Measurements from ENCODE around the gene PRPSAP2. TPM values are rescaled to one million over a fixed set of nuclear protein-coding genes. Genes with fewer than 3 reads are reported as not detected.

PRPSAP2 gene
- polyA plus RNA-seq, 1 donor from 2014 or later, result 358 TPM

DNA sequence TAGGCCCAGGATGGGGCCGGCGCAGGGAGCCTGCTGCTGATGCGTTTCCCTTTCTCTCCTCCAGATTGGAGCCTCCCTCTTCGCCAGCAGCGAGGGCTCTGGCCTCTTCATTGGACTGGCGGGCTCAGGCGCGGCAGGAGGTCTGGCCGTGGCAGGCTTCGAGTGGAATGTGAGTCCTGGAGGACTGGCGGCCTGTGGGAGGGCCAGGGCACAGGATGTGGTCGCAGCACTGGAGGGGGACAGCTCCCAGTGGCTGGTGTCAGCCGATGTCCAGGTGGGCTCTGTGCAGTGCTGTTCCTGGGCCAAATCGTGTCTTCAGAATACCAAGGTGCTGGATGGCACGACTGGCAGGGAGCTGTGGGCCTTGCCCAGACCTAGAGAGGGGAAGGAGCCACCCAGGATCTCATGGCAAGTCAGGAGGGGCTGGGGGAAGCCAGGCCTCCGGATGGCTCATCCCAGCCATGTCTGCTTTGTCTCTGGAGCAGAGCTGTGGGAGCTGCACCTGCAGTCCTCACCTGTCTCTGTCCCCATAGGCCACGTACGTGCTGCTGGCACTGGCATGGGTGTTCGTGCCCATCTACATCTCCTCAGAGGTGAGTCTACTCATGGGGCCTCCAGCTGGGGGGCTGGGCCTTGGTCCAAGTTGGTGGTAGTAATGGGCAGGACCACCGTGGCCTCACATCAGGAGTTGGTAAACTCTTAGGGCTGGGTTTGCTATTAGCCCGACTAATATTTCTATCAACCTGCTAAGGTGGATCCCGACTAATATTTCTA, 101.3 kb downstream of the PRPSAP2 start:
- no peaks in the 10 kb centered on the region for H3F3A ChIP-seq (ENCODE audit: insufficient read depth, low read length, poor library complexity, severe bottlenecking)
- no peaks in the 10 kb centered on the region for H3K27me3 ChIP-seq (ENCODE audit: insufficient read depth, low read depth, low read length)
- H4K20me1 ChIP-seq (ENCODE audit: insufficient read depth), result no peaks in the 10 kb centered on the region
- H3K36me3 ChIP-seq (ENCODE audit: insufficient read depth, low read length), result no peaks in the 10 kb centered on the region
- no peaks in the 10 kb centered on the region for H3K9me3 ChIP-seq (ENCODE audit: low read length)
- no peaks in the 10 kb centered on the region for H3K9me2 ChIP-seq (ENCODE audit: insufficient read depth, low read length)
- no peak overlapping the region for H3K4me2 ChIP-seq (ENCODE audit: low read length)
- no peak overlapping the region for H2AFZ ChIP-seq (ENCODE audit: low read depth, low read length)
- no peak overlapping the region for H3K4me3 ChIP-seq (ENCODE audit: low read length)
- TF ChIP-seq SMC3 (conservative IDR thresholded peaks at IDR 0.05; ENCODE audit: poor library complexity) (no peak), EP300 (conservative IDR thresholded peaks at IDR 0.05; ENCODE audit: poor library complexity, severe bottlenecking) (no peak), REST (IDR thresholded peaks at IDR 0.05; ENCODE audit: borderline replicate concordance) (no peak), EZH2 (IDR thresholded peaks at IDR 0.05; ENCODE audit: borderline replicate concordance, insufficient read depth, low read length, poor library complexity, severe bottlenecking) (no peak), RAD21 (conservative IDR thresholded peaks at IDR 0.05) (no peak), TAF1 (IDR thresholded peaks at IDR 0.05; ENCODE audit: low read depth) (no peak), MXI1 (conservative IDR thresholded peaks at IDR 0.05; ENCODE audit: poor library complexity, severe bottlenecking) (no peak), POLR2AphosphoS5 (IDR thresholded peaks at IDR 0.05) (no peak)
- TF ChIP-seq, protein P1, sequence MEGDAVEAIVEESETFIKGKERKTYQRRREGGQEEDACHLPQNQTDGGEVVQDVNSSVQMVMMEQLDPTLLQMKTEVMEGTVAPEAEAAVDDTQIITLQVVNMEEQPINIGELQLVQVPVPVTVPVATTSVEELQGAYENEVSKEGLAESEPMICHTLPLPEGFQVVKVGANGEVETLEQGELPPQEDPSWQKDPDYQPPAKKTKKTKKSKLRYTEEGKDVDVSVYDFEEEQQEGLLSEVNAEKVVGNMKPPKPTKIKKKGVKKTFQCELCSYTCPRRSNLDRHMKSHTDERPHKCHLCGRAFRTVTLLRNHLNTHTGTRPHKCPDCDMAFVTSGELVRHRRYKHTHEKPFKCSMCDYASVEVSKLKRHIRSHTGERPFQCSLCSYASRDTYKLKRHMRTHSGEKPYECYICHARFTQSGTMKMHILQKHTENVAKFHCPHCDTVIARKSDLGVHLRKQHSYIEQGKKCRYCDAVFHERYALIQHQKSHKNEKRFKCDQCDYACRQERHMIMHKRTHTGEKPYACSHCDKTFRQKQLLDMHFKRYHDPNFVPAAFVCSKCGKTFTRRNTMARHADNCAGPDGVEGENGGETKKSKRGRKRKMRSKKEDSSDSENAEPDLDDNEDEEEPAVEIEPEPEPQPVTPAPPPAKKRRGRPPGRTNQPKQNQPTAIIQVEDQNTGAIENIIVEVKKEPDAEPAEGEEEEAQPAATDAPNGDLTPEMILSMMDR (IDR thresholded peaks at IDR 0.05; ENCODE audit: poor library complexity, severe bottlenecking), result no peak
- H3K27ac ChIP-seq (ENCODE audit: low read length), result no peak overlapping the region
- H3K9ac ChIP-seq (ENCODE audit: low read length), result no peak overlapping the region
- H3K79me2 ChIP-seq (replicated peaks; ENCODE audit: insufficient read depth, low read length), result no peaks in the 10 kb centered on the region

DNA sequence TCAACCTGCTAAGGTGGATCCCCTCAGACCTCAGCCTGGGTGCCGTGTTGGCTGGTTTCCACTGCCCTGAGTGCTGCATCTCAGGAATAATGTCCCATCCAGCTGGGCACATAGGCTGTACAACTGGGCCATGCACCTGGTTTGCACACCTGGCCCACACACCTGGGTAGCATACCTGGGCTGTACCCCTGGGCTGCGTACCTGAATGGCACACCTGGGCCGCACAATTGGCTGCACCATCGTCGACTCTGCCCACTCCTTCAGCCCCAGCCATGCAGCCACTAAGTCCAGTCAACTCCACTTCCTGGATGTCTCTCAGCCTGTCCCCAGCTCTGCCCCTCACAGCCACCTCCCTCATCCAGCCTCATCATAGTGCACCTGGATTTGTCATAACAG, 101.9 kb downstream of the PRPSAP2 start:
- H2AFZ ChIP-seq (ENCODE audit: low read depth, low read length), result no peak overlapping the region
- no peaks in the 10 kb centered on the region for H3K9me2 ChIP-seq (ENCODE audit: insufficient read depth, low read length)
- H3K27ac ChIP-seq (ENCODE audit: low read length), result no peak overlapping the region
- H3K36me3 ChIP-seq (ENCODE audit: insufficient read depth, low read length), result no peaks in the 10 kb centered on the region
- H3K4me2 ChIP-seq (ENCODE audit: low read length), result no peak overlapping the region
- H3F3A ChIP-seq (ENCODE audit: insufficient read depth, low read length, poor library complexity, severe bottlenecking), result no peaks in the 10 kb centered on the region
- TF ChIP-seq, protein P1 (IDR thresholded peaks at IDR 0.05; ENCODE audit: poor library complexity, severe bottlenecking), result no peak
- TF ChIP-seq SMC3 (conservative IDR thresholded peaks at IDR 0.05; ENCODE audit: poor library complexity), result no peak
- no peak for TF ChIP-seq MXI1 (conservative IDR thresholded peaks at IDR 0.05; ENCODE audit: poor library complexity, severe bottlenecking)
- TF ChIP-seq REST (IDR thresholded peaks at IDR 0.05; ENCODE audit: borderline replicate concordance), result no peak
- TF ChIP-seq POLR2AphosphoS5 (IDR thresholded peaks at IDR 0.05), result no peak
- TF ChIP-seq RAD21 (conservative IDR thresholded peaks at IDR 0.05), result no peak
- TF ChIP-seq EP300 (conservative IDR thresholded peaks at IDR 0.05; ENCODE audit: poor library complexity, severe bottlenecking), result no peak
- TF ChIP-seq TAF1 (IDR thresholded peaks at IDR 0.05; ENCODE audit: low read depth), result no peak
- TF ChIP-seq EZH2 (IDR thresholded peaks at IDR 0.05; ENCODE audit: borderline replicate concordance, insufficient read depth, low read length, poor library complexity, severe bottlenecking), result no peak
- no peaks in the 10 kb centered on the region for H3K79me2 ChIP-seq (replicated peaks; ENCODE audit: insufficient read depth, low read length)
- no peak overlapping the region for H3K9ac ChIP-seq (ENCODE audit: low read length)
- H4K20me1 ChIP-seq (ENCODE audit: insufficient read depth), result no peaks in the 10 kb centered on the region
- H3K27me3 ChIP-seq (ENCODE audit: insufficient read depth, low read depth, low read length), result no peaks in the 10 kb centered on the region
- no peaks in the 10 kb centered on the region for H3K9me3 ChIP-seq (ENCODE audit: low read length)
- H3K4me3 ChIP-seq (ENCODE audit: low read length), result no peak overlapping the region

Measured in neural cell (in vitro differentiated cells).